ELF-1 (cell line): ENCODE measurements around the gene PPM1D.
"Not testable (repeated sequence)": the region's sequence is repeated elsewhere in the genome, so short reads cannot be mapped to it uniquely, and the experiment has no call there.

Experiments
- DNase-seq: peaks from one replicate; pipeline ENCODE4 v3.0.0-alpha.2; 2016; ENCODE audit warnings: low read depth, low spot score

The PPM1D gene

GRCh38 chr17:60599620-60600489, at the start of gene PPM1D:
TSS of gene PPM1D (plus strand) at chr17:60600193. CDS start at chr17:60600415, 222 bp downstream.
- DNase-seq: peak; percentile 100

GRCh38 chr17:60552255-60552654, 47.7 kb upstream of the PPM1D start:
- not testable (repeated sequence) for DNase-seq

- DNase-seq: no peak
Measured at GRCh38 chr17:60554377-60554788, 45.6 kb upstream of the PPM1D start.

- no peak for DNase-seq
Measured at GRCh38 chr17:60555786-60556185, 44.2 kb upstream of the PPM1D start.

DNA sequence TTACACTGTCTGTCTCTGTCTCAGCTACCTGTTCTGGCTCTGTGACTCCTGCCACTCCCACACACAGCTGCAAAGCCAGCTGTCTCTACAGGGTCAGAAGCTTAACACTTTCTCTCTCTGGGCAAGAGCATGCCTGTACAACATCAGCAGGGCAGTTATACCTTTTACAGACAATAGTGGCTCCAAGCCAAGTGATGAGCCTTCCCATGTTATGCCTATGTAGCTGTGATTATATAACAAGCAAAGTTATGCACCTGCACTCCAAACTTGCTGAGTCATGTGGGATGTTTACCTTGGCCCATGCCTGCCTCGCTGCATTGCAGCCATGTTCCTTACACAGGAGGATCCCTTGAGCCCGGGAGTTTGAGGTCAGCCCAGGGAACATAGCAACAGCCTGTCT, 42.2 kb upstream of the PPM1D start:
- no peak for DNase-seq

DNA sequence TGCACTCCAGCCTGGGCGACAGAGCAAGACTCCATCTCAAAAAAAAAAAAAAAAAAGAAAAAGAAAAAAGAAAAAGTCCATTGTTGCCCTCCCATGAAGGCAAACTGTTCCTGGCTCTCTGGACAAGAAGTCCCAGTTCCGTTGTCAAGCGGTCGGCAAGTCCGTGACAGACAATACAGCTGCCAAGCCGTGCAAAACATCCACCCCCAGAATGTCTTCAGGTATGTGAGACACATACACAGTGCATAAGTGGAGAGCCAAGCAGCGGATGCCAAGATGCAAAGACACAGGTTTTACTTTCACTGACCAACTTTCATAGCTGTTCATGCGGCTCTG, 40.4 kb upstream of the PPM1D start:
- DNase-seq: no peak

DNA sequence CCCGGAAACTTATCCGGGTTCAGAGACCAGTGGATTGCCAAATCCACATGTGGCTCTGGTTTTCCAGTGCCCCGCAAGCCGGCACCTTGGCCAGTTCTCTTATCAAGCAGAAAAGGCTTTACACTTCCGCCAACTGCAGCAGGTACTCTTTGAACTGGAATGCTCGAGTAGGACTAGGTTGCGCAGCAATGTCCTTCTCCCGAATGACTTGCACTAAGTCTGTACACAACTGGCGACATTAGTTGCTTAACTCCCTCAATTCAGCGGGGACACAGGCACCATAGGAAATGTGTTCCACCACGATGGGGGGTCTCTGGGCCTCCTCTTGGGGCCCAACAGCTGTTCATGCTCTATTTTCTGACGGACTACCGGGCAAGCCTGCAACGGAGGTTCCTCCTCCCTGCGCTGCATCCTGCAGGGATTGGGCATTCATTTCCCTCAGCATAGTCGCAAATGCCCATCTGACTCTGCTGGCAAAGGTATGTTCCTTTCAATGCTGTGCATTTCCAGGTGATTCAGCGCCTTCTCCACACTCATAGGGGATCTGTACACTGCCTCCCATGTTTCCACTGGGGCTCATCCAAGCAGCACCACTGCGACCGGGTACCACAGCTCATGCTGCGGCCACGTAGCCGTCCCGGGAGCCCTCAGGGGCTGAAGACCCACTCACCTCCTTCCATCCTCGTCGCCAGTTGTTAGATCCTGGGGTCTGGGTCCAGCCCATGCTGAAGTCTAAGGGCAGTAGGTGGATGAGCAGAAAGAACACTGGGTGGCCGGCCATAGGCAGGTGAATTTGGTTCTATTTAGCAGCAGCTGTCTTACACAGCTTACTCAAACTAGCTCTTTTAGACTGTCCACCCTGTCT, 39.8 kb upstream of the PPM1D start:
- no peak for DNase-seq

DNA sequence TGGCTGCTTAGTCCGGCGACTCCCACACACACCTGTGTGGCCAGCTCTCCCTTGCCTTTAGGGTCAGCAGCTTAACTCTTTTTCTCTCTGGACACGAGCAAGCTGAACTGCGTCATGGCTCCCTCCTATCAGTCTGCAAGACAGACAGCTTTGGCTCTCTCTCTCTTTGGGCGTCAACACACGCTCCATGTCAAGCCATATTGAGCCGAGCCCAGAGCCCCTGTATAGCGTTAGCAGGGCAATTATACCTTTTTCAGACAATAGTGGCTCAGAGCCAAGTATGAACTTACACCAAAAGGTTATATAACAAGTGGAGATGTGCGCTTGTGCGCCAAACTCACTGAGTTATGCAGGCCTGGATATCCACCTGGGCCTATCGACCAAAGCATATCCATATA, 39.1 kb upstream of the PPM1D start:
- DNase-seq: no peak

DNA sequence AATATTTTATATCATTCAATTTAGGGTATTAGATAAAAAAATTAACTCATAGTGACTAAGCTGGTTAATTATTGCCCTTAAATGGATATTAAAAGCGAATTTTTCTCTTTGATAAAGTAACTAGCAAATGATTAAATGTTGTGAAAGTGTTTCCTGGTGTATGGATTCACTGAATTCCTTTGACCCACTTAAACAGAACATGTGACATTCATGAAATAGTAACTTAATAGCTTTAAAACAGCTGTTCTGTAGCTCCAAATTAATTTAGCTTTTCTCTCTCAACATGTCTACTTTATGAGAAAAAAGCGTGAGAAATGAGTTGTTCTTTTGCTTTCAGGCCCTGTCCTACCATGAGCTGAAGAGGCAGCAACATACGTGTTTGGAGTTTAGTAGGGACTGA, 37.6 kb upstream of the PPM1D start:
- no peak for DNase-seq

DNA sequence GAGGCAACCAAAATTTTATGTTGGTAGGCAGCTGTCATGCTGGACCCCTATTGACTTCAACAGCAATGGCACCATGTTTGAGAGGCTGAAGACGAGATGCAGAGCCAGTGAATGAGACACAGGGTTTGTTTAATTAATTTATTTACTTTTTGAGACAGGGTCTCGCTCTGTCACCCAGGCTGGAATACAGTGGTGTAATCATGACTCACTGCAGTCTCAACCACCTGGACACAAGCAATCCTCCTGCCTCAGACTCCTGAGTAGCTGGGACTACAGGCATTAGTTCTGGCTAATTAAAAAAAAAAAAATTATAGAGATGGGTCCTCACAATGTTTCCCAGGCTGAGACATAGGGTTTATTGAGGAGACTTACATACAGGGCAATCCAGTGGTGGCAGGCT, 36.2 kb upstream of the PPM1D start:
- DNase-seq: no peak

GRCh38 chr17:60565233-60565632, 34.8 kb upstream of the PPM1D start:
- no peak for DNase-seq

DNA sequence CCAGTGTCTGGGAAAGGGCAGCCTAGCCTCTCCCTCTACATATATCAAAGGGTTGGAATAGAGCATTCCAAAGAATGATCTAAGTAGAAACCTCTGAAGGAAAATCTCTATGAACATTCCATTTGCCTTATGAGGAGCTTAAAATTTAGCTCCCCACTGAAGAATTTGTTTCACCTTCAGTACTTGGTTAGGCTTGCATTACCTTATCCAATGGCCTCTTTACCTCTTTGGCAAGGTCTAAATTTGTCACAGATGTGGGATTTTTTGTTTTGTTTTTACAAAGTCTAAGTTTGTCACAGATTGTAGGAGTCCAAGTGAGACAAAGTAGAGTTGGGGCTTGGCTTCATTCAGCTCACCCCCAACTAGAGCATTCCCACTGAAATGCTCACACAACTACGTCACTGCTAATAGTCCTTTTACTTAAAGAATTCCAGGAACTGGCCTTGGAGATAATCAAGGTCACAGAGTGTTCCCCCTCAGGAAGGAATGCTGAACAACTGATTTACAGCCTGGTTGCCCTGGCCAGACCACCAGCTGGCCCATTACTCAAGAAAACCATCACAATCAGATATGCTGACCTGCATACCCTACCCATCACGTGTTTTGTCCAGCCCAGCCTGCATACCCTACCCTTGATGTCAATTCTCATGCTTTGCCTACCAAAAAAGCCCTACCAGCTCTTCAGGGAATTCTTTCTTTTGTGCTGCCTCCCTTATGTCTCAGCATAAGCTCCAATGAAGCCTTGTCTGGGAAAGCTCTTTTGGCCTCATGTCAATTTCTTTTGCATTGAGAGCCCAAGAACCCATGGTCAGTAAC, 26.5 kb upstream of the PPM1D start:
- peak; percentile 92 for DNase-seq

GRCh38 chr17:60577147-60577915, 22.7 kb upstream of the PPM1D start:
- no peak for DNase-seq

DNA sequence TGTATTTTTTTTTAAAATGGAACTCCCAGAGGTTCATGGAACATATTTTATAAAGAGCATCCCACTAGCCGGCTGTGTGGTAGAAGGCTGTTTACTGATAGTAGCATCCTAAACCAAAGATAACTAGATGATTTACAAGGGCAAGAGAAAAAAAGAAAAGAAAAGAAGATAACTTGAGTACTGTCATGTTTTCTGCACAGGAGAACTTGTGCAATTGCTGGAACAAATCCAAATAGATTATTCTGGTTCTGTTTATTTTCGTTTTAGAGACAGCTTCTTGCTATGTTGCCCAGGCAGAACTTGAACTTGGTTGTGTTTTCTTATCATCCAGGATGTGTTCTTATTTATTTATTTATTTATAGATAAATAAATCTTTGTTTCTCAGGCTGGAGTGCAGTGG, 20.9 kb upstream of the PPM1D start:
- no peak for DNase-seq

DNA sequence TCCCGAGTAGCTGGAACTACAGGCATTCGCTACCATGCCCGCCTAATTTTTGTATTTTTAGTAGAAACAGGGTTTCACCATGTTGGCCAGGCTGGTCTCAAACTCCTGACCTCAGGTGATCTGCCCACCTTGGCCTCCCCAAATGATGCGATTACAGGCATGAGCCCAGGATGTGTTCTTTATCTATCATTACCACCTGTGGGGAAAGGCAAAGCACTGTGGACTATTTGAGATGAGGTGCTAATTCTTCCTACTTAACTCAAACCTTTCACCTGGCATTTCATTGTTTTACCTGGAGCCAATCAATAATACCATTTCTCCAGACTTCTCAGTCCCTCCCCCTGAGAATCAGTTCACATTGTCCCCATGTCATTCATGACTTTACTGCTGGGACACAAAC, 20.4 kb upstream of the PPM1D start:
- DNase-seq: no peak

GRCh38 chr17:60583008-60583407, 17.0 kb upstream of the PPM1D start:
- no peak for DNase-seq

DNA sequence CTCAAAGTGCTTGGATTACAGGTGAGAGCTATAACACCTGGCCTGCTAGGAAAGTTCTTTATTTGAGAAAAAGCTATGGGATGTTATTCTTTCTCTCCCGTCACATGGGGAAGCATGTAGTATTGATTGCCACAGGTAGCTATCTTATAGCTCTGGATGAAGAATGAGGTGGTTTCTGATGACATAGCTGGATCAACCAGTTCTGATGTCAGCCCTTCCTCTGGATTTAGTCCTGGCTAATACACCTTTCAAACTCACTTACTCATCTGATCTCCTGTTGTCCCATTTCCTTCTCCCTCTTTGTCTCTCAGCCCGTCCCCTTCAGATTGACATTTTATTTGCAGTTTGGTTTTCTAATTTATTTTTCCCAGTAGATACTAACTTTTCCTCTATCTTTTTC, 14.1 kb upstream of the PPM1D start:
- DNase-seq: no peak

DNA sequence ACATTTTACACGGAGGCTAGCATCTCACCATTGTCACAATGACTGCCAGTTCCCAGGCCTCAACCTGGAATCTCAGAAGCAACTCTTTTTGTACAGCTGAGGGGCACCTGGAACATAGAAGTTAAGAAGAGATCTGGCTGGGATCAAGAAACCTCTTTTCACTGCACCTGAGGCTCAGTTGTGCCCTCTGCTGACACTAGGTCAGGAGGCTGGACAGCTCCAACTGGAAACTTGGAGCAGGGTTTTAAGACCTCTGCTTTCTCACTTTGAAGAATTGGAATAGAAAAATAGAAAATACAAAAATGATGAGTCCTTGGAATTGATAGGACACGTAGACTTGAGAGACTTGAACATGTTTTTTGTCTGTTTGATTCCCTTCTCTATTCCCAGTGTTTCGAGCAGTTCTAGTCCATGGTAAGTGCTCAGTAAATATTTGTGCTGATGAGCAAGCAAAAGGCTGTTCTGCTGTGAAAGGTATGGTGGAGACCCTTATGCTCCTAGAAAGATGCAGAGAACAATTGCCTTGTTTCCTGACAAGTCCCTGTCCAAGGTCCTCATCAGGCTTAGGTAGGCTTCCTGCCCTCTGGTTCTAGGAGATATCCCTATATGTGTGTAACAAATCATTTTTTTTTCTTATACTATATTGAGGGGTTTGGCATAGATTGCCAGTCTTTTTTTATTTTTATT, 13.6 kb upstream of the PPM1D start:
- peak; percentile 33 for DNase-seq

- DNase-seq: no peak
Measured at GRCh38 chr17:60590070-60590469, 9.9 kb upstream of the PPM1D start.

- DNase-seq: no peak
Measured at GRCh38 chr17:60592750-60593149, 7.2 kb upstream of the PPM1D start.
